ENCODE measurements around the gene MMP25.

DNA sequence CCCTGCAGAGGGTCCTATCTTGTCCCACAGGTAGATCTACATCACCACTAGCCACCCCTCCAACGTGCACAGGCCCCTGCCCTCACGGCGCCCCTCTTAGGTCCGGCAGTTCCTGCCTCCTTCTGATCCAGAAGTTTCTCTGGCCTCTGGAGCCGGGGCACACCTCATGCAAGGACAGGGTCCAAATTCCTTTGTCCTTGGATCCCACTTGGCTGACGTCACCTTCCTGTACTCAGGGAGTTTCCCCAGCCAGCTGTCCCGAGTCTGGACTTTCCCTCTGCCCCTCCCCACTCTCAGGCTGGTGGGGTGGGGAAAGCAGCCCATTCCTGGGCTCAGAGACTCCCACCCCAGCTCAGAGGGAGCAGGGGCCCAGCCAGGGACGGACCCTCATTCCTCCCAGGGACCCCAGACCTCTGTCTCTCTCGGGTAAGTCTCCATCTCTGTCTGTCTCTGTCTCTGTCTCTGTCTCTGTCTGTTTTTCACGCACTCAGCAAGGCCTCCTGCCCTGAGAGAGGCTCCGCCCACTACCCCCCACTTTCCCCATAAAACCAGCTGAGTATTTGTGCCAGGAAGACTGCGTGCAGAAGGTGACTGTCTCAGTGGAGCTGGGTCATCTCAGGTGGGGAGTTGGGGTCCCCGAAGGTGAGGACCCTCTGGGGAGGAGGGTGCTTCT, 18.8 kb downstream of the MMP25 start, which contains the start of gene IL32:
- TF ChIP-seq, protein P1, sequence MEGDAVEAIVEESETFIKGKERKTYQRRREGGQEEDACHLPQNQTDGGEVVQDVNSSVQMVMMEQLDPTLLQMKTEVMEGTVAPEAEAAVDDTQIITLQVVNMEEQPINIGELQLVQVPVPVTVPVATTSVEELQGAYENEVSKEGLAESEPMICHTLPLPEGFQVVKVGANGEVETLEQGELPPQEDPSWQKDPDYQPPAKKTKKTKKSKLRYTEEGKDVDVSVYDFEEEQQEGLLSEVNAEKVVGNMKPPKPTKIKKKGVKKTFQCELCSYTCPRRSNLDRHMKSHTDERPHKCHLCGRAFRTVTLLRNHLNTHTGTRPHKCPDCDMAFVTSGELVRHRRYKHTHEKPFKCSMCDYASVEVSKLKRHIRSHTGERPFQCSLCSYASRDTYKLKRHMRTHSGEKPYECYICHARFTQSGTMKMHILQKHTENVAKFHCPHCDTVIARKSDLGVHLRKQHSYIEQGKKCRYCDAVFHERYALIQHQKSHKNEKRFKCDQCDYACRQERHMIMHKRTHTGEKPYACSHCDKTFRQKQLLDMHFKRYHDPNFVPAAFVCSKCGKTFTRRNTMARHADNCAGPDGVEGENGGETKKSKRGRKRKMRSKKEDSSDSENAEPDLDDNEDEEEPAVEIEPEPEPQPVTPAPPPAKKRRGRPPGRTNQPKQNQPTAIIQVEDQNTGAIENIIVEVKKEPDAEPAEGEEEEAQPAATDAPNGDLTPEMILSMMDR (IDR thresholded peaks at IDR 0.05; ENCODE audit: insufficient read depth, low read depth, low read length) = no peak
- no peak for TF ChIP-seq EZH2 (IDR thresholded peaks at IDR 0.05; ENCODE audit: insufficient read depth, low read length)
